ENCODE data around the gene GSTO2. TPM values are rescaled to one million over a fixed set of nuclear protein-coding genes. Genes with fewer than 3 reads are reported as not detected.

The GSTO2 gene
- total RNA-seq, 1 donor, result 2.2 TPM

DNA sequence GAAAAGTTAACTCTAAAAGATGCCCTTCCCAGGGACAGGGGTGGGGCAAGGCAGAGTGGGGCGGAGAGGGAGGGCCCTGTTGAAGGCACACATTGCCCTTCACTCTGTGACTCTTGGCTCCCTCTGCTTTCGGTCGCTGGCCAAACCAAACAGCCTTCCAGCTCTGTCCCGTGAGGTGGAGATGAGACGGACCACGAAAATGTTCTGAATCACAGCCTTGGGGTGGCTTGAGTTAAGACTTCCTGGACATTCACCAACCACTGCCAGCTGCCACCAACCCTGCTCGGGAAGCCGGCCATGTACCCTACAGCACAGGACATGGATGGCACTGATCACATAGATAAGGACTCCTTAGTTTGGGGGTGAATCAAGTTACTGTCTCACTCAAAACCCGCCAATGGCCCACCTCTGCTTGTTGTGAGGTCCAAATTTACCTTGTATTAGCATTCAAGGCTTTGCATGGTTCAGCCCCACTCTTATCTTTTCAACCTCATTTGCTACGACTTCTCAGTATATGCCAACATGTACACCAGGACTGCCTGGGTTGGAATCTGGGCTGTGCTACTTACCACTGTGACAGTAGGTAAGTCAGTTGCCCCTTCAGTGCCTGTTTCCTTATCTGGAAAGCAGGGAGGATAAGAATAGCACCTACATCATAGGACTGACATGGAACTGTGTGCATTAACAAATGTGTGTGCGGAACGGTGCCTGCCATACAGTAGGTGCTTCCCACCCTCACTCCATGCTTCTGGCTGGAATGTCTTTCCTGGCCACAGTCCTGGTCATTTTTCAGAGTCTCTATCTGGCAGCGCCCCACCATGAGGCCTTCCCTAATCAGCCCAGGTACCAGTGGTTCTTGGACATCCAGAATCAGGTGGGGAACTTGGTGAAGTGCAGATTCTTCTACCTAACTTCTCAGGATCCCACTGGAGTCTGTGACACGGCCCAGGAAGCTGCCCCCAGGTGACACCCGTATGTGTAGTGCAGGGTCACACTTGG, 41.3 kb downstream of the GSTO2 start:
- H3K79me2 ChIP-seq (ENCODE audit: insufficient read depth, low read length), result peaks cover 55% of the 10 kb centered on the region
- H3K36me3 ChIP-seq (ENCODE audit: insufficient read depth, low read length), result peaks cover 50% of the 10 kb centered on the region
- no peak overlapping the region for H2AFZ ChIP-seq (ENCODE audit: low read length)
- TF ChIP-seq, protein P1, sequence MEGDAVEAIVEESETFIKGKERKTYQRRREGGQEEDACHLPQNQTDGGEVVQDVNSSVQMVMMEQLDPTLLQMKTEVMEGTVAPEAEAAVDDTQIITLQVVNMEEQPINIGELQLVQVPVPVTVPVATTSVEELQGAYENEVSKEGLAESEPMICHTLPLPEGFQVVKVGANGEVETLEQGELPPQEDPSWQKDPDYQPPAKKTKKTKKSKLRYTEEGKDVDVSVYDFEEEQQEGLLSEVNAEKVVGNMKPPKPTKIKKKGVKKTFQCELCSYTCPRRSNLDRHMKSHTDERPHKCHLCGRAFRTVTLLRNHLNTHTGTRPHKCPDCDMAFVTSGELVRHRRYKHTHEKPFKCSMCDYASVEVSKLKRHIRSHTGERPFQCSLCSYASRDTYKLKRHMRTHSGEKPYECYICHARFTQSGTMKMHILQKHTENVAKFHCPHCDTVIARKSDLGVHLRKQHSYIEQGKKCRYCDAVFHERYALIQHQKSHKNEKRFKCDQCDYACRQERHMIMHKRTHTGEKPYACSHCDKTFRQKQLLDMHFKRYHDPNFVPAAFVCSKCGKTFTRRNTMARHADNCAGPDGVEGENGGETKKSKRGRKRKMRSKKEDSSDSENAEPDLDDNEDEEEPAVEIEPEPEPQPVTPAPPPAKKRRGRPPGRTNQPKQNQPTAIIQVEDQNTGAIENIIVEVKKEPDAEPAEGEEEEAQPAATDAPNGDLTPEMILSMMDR (IDR thresholded peaks at IDR 0.05; ENCODE audit: extremely low read depth, low read depth, low read length), result no peak
- H3K4me2 ChIP-seq (ENCODE audit: insufficient read depth, low read length), result peak overlapping the region; percentile 59
- H3K4me3 ChIP-seq (ENCODE audit: insufficient read depth, low read length), result peak overlapping the region; percentile 2
- H3K4me1 ChIP-seq (ENCODE audit: insufficient read depth, low read length), result peaks cover 43% of the 10 kb centered on the region
- no peaks in the 10 kb centered on the region for H3K27me3 ChIP-seq (ENCODE audit: insufficient read depth, low read length)
- peak; percentile 98 for DNase-seq (ENCODE audit: insufficient read length, low spot score, missing footprints)
- peak overlapping the region; percentile 91 for H3K27ac ChIP-seq (ENCODE audit: low read depth, low read length)
- no peaks in the 10 kb centered on the region for H3K9me3 ChIP-seq (ENCODE audit: low read depth, low read length)
- no peaks in the 10 kb centered on the region for H4K20me1 ChIP-seq (ENCODE audit: insufficient read depth, low read length)

DNA sequence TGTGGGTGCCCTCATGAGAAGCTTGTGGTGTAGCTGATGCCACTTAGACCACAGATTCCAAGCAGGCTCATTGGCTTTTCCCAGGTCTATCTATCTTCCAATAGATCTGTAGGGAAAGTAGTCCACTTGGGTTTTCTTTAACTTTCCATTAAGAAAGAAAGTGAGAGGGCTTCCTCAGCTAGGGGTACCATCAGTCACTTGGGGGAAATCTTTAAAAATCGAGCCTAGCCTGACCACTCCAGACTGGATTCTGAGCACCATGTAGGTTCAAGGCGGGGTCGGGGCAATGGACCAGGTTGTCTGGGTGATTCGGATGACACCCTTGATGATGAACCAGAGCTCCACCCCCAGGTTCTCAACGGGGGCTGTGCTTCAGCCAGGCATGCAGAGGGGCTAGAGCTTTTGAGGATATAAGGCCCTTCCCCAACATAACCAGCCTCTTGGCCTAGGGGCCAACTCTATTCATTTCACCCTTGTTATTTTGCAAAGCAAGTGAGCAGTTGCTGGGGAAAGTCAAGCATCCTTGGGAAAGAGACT, 42.3 kb downstream of the GSTO2 start:
- Histone ChIP-seq H3K4me3 (ENCODE audit: insufficient read depth, low read length) (no peak overlapping the region), H3K4me1 (ENCODE audit: insufficient read depth, low read length) (peaks cover 39% of the 10 kb centered on the region), H3K4me2 (ENCODE audit: insufficient read depth, low read length) (no peak overlapping the region), H3K36me3 (ENCODE audit: insufficient read depth, low read length) (peaks cover 60% of the 10 kb centered on the region), H3K9me3 (ENCODE audit: low read depth, low read length) (no peaks in the 10 kb centered on the region), H3K79me2 (ENCODE audit: insufficient read depth, low read length) (peaks cover 65% of the 10 kb centered on the region), H3K27me3 (ENCODE audit: insufficient read depth, low read length) (no peaks in the 10 kb centered on the region), H4K20me1 (ENCODE audit: insufficient read depth, low read length) (peaks cover 6% of the 10 kb centered on the region), H3K27ac (ENCODE audit: low read depth, low read length) (peak overlapping the region; percentile 91), H2AFZ (ENCODE audit: low read length) (no peak overlapping the region)
- TF ChIP-seq, protein P1 (IDR thresholded peaks at IDR 0.05; ENCODE audit: extremely low read depth, low read depth, low read length), result no peak
- no peak for DNase-seq (ENCODE audit: insufficient read length, low spot score, missing footprints)

DNA sequence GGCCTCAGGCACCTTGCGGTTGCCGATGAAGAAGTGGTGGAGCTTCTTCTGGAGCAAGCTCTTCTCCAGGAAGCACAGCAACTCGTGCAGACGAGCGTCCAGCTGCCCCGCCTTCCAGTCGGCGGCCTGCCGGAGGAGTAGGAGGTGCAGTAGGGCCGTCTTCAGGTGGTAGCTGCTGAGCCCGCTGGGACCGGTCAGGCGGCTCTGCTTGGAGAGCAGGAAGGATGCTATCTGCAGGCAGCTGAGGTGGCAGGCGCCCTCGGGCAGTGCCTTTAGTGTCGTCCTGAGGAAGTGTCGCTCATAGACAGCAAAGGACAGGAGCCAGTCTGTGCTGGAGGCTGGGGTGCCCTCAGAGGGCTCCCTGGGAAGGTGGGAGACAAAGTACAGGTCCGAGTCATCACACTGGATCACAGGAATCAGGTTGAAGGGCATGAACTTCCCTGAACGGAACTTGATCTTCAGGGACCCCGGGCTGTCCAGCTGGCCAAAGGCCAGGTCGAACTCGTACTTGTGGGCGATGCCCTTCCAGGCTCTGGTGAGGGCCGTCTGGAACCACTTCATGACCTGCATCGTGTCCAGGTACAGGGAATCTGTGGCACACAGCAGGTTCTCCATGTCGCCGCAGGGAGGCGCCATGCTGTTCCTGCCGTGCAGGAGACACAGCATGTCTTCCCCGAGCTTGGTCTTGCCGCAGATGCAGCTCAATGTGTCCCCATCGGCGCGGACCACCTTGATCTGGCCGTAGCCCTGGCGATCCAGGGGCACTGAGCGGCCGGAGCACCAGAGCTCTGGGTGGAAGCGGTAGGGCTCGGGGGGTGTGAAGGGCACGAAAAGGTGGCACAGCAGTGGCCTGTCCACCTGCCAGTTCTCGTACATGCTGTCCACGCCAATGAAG, 45.9 kb downstream of the GSTO2 start:
- Histone ChIP-seq H3K36me3 (ENCODE audit: insufficient read depth, low read length) (peaks cover 83% of the 10 kb centered on the region), H3K4me1 (ENCODE audit: insufficient read depth, low read length) (peaks cover 44% of the 10 kb centered on the region), H3K27me3 (ENCODE audit: insufficient read depth, low read length) (no peaks in the 10 kb centered on the region), H4K20me1 (ENCODE audit: insufficient read depth, low read length) (peaks cover 38% of the 10 kb centered on the region), H3K9me3 (ENCODE audit: low read depth, low read length) (no peaks in the 10 kb centered on the region), H3K27ac (ENCODE audit: low read depth, low read length) (no peak overlapping the region), H3K4me3 (ENCODE audit: insufficient read depth, low read length) (no peak overlapping the region), H3K4me2 (ENCODE audit: insufficient read depth, low read length) (no peak overlapping the region), H3K79me2 (ENCODE audit: insufficient read depth, low read length) (peaks cover 97% of the 10 kb centered on the region), H2AFZ (ENCODE audit: low read length) (no peak overlapping the region)
- TF ChIP-seq, protein P1 (IDR thresholded peaks at IDR 0.05; ENCODE audit: extremely low read depth, low read depth, low read length), result no peak
- no peak for DNase-seq (ENCODE audit: insufficient read length, low spot score, missing footprints)

All from osteoblast (primary cell).